Mesenchymal stem cell (in vitro differentiated cells and primary cell): ENCODE data around the gene SLC23A2.

Experiments used
- DNase-seq: peaks from one replicate; pipeline ENCODE4 v3.0.0-alpha.2; 2013
- H2AFZ ChIP-seq: one replicate; pipeline ENCODE4 v1.6.1; 2013; ENCODE audit warnings: low read depth, mild to moderate bottlenecking, control low read depth, inconsistent platforms, low read length, moderate library complexity
- H2AK5ac ChIP-seq: 2 replicates; pipeline ENCODE4 v1.6.1; 2013; ENCODE audit warnings: low read length, moderate library complexity, mild to moderate bottlenecking, inconsistent platforms; ENCODE audit not compliant: severe bottlenecking
- H2BK120ac ChIP-seq: one replicate; pipeline ENCODE4 v1.6.1; 2013; ENCODE audit warnings: low read depth, mild to moderate bottlenecking, inconsistent platforms, low read length, moderate library complexity
- H2BK12ac ChIP-seq, 2 experiments: one replicate each; pipeline ENCODE4 v1.6.1; 2013; ENCODE audit warnings: inconsistent platforms in 2 of 2, low read length in 2 of 2, mild to moderate bottlenecking in 2 of 2, moderate library complexity in 2 of 2, control low read depth in 1 of 2
- H2BK15ac ChIP-seq: one replicate; pipeline ENCODE4 v1.6.1; 2013; ENCODE audit warnings: mild to moderate bottlenecking, low read depth, inconsistent platforms; ENCODE audit not compliant: poor library complexity, severe bottlenecking
- H2BK5ac ChIP-seq: 2 replicates; pipeline ENCODE4 v1.6.1; 2013; ENCODE audit warnings: low read depth, mild to moderate bottlenecking, low read length, control low read depth, inconsistent platforms; ENCODE audit not compliant: poor library complexity, severe bottlenecking
- H3K14ac ChIP-seq, 2 experiments: one replicate each; pipeline ENCODE4 v1.6.1; 2013; ENCODE audit warnings: inconsistent platforms in 2 of 2, low read length in 2 of 2, control low read depth in 1 of 2, mild to moderate bottlenecking in 1 of 2, moderate library complexity in 1 of 2
- H3K18ac ChIP-seq, 2 experiments: one replicate each; pipeline ENCODE4 v1.6.1; 2013; ENCODE audit warnings: inconsistent platforms in 2 of 2, low read length in 2 of 2, control low read depth in 1 of 2, low read depth in 1 of 2, mild to moderate bottlenecking in 1 of 2
- H3K23ac ChIP-seq, 2 experiments: one replicate each; pipeline ENCODE4 v1.6.1; 2013; ENCODE audit warnings: inconsistent platforms in 2 of 2, low read length in 2 of 2, mild to moderate bottlenecking in 2 of 2, moderate library complexity in 2 of 2, control low read depth in 1 of 2
- H3K27ac ChIP-seq: 2 replicates; pipeline ENCODE4 v1.5.1; 2013; ENCODE audit warnings: mild to moderate bottlenecking, moderate library complexity, low read length, control low read depth, inconsistent platforms; ENCODE audit not compliant: poor library complexity, severe bottlenecking
- H3K27me3 ChIP-seq, 2 experiments: 2 replicates each; pipeline versions ENCODE4 v1.6.1 to v1.7.0; 2013; ENCODE audit warnings: low read length in 2 of 2, mild to moderate bottlenecking in 2 of 2, moderate library complexity in 2 of 2, control low read depth in 1 of 2, inconsistent platforms in 1 of 2; ENCODE audit not compliant: control insufficient read depth in 1 of 2, insufficient read depth in 1 of 2
- H3K36me3 ChIP-seq, 2 experiments: 2 replicates each; pipeline versions ENCODE4 v1.6.1 to v1.7.0; 2013; ENCODE audit warnings: low read length in 2 of 2, control low read depth in 1 of 2, inconsistent platforms in 1 of 2, low read depth in 1 of 2, mild to moderate bottlenecking in 1 of 2; ENCODE audit not compliant: insufficient read depth in 2 of 2, control insufficient read depth in 1 of 2
- H3K4ac ChIP-seq, 2 experiments: one replicate each; pipeline ENCODE4 v1.6.1; 2013; ENCODE audit warnings: inconsistent platforms in 2 of 2, low read length in 2 of 2, mild to moderate bottlenecking in 2 of 2, moderate library complexity in 2 of 2, control low read depth in 1 of 2, low read depth in 1 of 2
- H3K4me1 ChIP-seq: 2 replicates; pipeline ENCODE4 v1.6.1; 2013; ENCODE audit warnings: low read depth, low read length, control low read depth; ENCODE audit not compliant: control insufficient read depth, insufficient read depth
- H3K4me2 ChIP-seq: 2 replicates; pipeline ENCODE4 v1.6.1; 2013; ENCODE audit warnings: low read length, mild to moderate bottlenecking, inconsistent platforms; ENCODE audit not compliant: poor library complexity, severe bottlenecking
- H3K4me3 ChIP-seq, 2 experiments: 2 replicates each; pipeline versions ENCODE4 v1.5.1 to v1.7.0; 2013; ENCODE audit warnings: low read length in 2 of 2, mild to moderate bottlenecking in 2 of 2, control low read depth in 1 of 2, low read depth in 1 of 2; ENCODE audit not compliant: insufficient read depth in 1 of 2
- H3K79me1 ChIP-seq: replicated peaks from 2 replicates; pipeline ENCODE4 v1.6.1; 2013; ENCODE audit warnings: mild to moderate bottlenecking, control low read depth, low read length, inconsistent platforms; ENCODE audit not compliant: poor library complexity, severe bottlenecking
- H3K9ac ChIP-seq: 2 replicates; pipeline ENCODE4 v1.7.0; 2013; ENCODE audit warnings: mild to moderate bottlenecking, low read length, moderate library complexity
- H3K9me3 ChIP-seq: 2 replicates; pipeline ENCODE4 v1.7.0; 2013; ENCODE audit warnings: mild to moderate bottlenecking, low read length; ENCODE audit not compliant: control insufficient read depth
- H4K8ac ChIP-seq: one replicate; pipeline ENCODE4 v1.6.1; 2013; ENCODE audit warnings: inconsistent platforms, mild to moderate bottlenecking, low read length, moderate library complexity
- H4K91ac ChIP-seq: one replicate; pipeline ENCODE4 v1.6.1; 2013; ENCODE audit warnings: mild to moderate bottlenecking, low read length, inconsistent platforms
- WGBS: methylation state at CpG from one replicate; pipeline ENCODE4 v1.1.7; 2013; ENCODE audit warnings: mixed read lengths; 5-methylcytosine and 5-hydroxymethylcytosine counted together

The SLC23A2 gene

DNA sequence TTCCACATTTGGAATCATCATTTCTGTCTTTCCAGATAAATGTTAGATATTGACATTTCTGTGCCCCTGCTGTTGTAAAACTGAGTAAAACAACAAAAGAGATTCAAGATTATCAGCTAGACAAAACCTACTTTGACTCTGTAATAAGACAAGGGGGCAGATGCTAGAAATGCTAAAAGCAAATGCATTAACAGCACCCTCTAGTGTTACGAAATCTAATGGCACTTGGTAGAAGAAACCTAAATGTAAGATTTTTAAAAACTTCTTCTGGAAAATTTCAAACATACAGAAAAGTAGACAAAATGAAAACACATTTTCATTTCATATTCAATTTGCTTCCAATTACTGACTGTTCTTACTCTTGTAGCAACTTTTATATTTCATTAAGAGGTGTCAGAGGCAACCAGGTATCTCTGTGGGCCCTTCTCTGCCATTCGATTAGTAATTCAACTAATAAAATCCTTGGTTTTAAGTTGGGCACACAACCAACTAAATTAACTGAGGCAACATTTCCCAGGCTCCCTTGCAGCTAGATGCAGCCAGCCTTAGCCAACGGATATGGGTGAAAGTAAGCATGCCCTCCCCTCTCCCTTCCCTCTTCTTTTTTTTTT, 45.0 kb downstream of the SLC23A2 start:
- Histone ChIP-seq H3K4me1 (peaks cover 2% of the 10 kb centered on the region), H3K36me3 (peaks cover 0 to 5% of the 10 kb centered on the region in 2 experiments), H4K8ac (no peak overlapping the region), H3K14ac (no peak overlapping the region), H3K79me1 (peaks cover 19% of the 10 kb centered on the region), H3K18ac (no peak overlapping the region), H4K91ac (no peak overlapping the region), H3K27me3 (no peaks in the 10 kb centered on the region), H3K4me2 (no peak overlapping the region), H3K4me3 (no peak overlapping the region), H2AK5ac (no peak overlapping the region), H2BK12ac (no peak overlapping the region), H3K4ac (no peak overlapping the region), H3K27ac (no peak overlapping the region), H2BK5ac (no peak overlapping the region), H2BK120ac (no peak overlapping the region), H3K9ac (no peak overlapping the region), H3K9me3 (no peaks in the 10 kb centered on the region), H3K23ac (no peak overlapping the region), H2BK15ac (no peak overlapping the region), H2AFZ (no peak overlapping the region)
- DNase-seq, result peak; percentile 70
- 86% methylated on average over 2 of the region's 3 CpGs for WGBS

- peaks cover 10% of the 10 kb centered on the region for H3K4me1 ChIP-seq
- H3K18ac ChIP-seq, result no peak overlapping the region
- no peak overlapping the region for H3K4ac ChIP-seq
- H2BK15ac ChIP-seq, result no peak overlapping the region
- no peak for DNase-seq
- H3K9me3 ChIP-seq, result no peaks in the 10 kb centered on the region
- H2AK5ac ChIP-seq, result no peak overlapping the region
- H4K91ac ChIP-seq, result no peak overlapping the region
- no peak overlapping the region for H3K23ac ChIP-seq
- no peak overlapping the region for H3K9ac ChIP-seq
- no peak overlapping the region for H2BK5ac ChIP-seq
- H3K36me3 ChIP-seq, result peaks cover 0 to 5% of the 10 kb centered on the region in 2 experiments
- no peaks in the 10 kb centered on the region for H3K27me3 ChIP-seq
- H3K4me3 ChIP-seq, result no peak overlapping the region
- H2BK120ac ChIP-seq, result no peak overlapping the region
- H3K79me1 ChIP-seq, result peaks cover 24% of the 10 kb centered on the region
- no peak overlapping the region for H3K14ac ChIP-seq
- H4K8ac ChIP-seq, result no peak overlapping the region
- H3K4me2 ChIP-seq, result no peak overlapping the region
- H2AFZ ChIP-seq, result no peak overlapping the region
- no peak overlapping the region for H2BK12ac ChIP-seq
- H3K27ac ChIP-seq, result no peak overlapping the region
Measured at GRCh38 chr20:4953881-4954280, 47.4 kb downstream of the SLC23A2 start.

- Histone ChIP-seq H2BK12ac (no peak overlapping the region), H3K36me3 (peaks cover 3 to 5% of the 10 kb centered on the region in 2 experiments), H3K79me1 (peaks cover 29% of the 10 kb centered on the region), H3K9me3 (no peaks in the 10 kb centered on the region), H3K4me1 (peaks cover 8% of the 10 kb centered on the region), H2AK5ac (no peak overlapping the region), H3K23ac (no peak overlapping the region), H2BK15ac (no peak overlapping the region), H4K8ac (no peak overlapping the region), H3K18ac (no peak overlapping the region), H2BK5ac (no peak overlapping the region), H4K91ac (no peak overlapping the region), H3K27me3 (no peaks in the 10 kb centered on the region), H3K4me3 (no peak overlapping the region), H2BK120ac (no peak overlapping the region), H3K14ac (no peak overlapping the region), H3K4ac (no peak overlapping the region), H3K27ac (no peak overlapping the region), H2AFZ (no peak overlapping the region), H3K9ac (no peak overlapping the region), H3K4me2 (no peak overlapping the region)
- no peak for DNase-seq
- no CpG with 5 or more reads among the region's 1 CpG for WGBS
Measured at GRCh38 chr20:4952229-4952628, 49.1 kb downstream of the SLC23A2 start.

- peaks cover 3 to 5% of the 10 kb centered on the region in 2 experiments for H3K36me3 ChIP-seq
- H3K18ac ChIP-seq, result no peak overlapping the region
- H3K4me2 ChIP-seq, result no peak overlapping the region
- H3K4me1 ChIP-seq, result peaks cover 8% of the 10 kb centered on the region
- peak overlapping the region; percentile 71 for H3K27ac ChIP-seq
- H3K4me3 ChIP-seq, result peak overlapping the region in 1 of 2 experiments; percentile 27
- H4K91ac ChIP-seq, result no peak overlapping the region
- H3K9me3 ChIP-seq, result no peaks in the 10 kb centered on the region
- no peak overlapping the region for H2AK5ac ChIP-seq
- H3K4ac ChIP-seq, result no peak overlapping the region
- no peak overlapping the region for H2AFZ ChIP-seq
- H3K9ac ChIP-seq, result peak overlapping the region; percentile 87
- no peak overlapping the region for H3K23ac ChIP-seq
- WGBS, result 51% methylated on average over 3 of the region's 3 CpGs
- H2BK15ac ChIP-seq, result no peak overlapping the region
- DNase-seq, result peak; percentile 80
- H2BK12ac ChIP-seq, result no peak overlapping the region
- peaks cover 29% of the 10 kb centered on the region for H3K79me1 ChIP-seq
- H2BK5ac ChIP-seq, result no peak overlapping the region
- H3K27me3 ChIP-seq, result no peaks in the 10 kb centered on the region
- no peak overlapping the region for H4K8ac ChIP-seq
- H2BK120ac ChIP-seq, result no peak overlapping the region
- peak overlapping the region in 1 of 2 experiments; percentile 4 for H3K14ac ChIP-seq
Measured at GRCh38 chr20:4951299-4951698, 50.0 kb downstream of the SLC23A2 start.
